PC-9 (cell line): ENCODE results near the gene MYOM1. TPM values are rescaled to one million over a fixed set of nuclear protein-coding genes. Genes with fewer than 3 reads are reported as not detected.

Source experiments
- BruUV-seq: library from RNA; stranded (reverse); fragments of 400-500 nt; replicated peaks from 2 replicates; lab custom pipeline; 2021; lab: Mats Ljungman, UMichigan
- CTCF ChIA-PET: fragments of 300-600 bp; sonication (Branson Sonifier 250); formaldehyde crosslinking; loops from one replicate; lab custom pipeline; 2022; ENCODE audit warnings: antibody characterized with exemption; lab: Charles Lee
- POLR2A ChIA-PET: fragments of 300-600 bp; sonication (Branson Sonifier 250); formaldehyde crosslinking; loops from one replicate; lab custom pipeline; 2022; ENCODE audit warnings: antibody characterized with exemption; ENCODE audit not compliant: unreplicated experiment; lab: Charles Lee
- DNase-seq, 2 experiments: peaks; one replicate each; pipeline versions ENCODE4 v3.0.0 to v3.0.0-alpha.2; 2015 to 2022; ENCODE audit warnings: mixed read lengths in 1 of 2
- H2AFZ ChIP-seq: fragments of 200-600 bp; sonication (generic); 2 replicates; pipeline ENCODE4 v1.8.1; 2017; ENCODE audit warnings: antibody characterized with exemption
- H3F3A ChIP-seq: fragments of 200-600 bp; sonication (generic); 2 replicates; pipeline ENCODE4 v1.8.1; 2017; ENCODE audit warnings: antibody characterized with exemption, mild to moderate bottlenecking, low read depth; ENCODE audit not compliant: insufficient read depth
- H3K27ac ChIP-seq: fragments of 200-600 bp; sonication (generic); 2 replicates; pipeline ENCODE4 v1.6.1; 2016; ENCODE audit warnings: mixed run types
- H3K27me3 ChIP-seq: fragments of 200-600 bp; sonication (generic); 2 replicates; pipeline ENCODE4 v1.6.1; 2016; ENCODE audit warnings: low read depth, mixed run types; ENCODE audit not compliant: insufficient read depth
- H3K36me3 ChIP-seq: fragments of 200-600 bp; sonication (generic); 2 replicates; pipeline ENCODE4 v1.6.1; 2016; ENCODE audit warnings: low read depth, mixed run types
- H3K4me1 ChIP-seq: fragments of 200-600 bp; sonication (generic); replicated peaks from 2 replicates; pipeline ENCODE4 v1.6.1; 2016; ENCODE audit warnings: mixed run types; ENCODE audit not compliant: insufficient read depth
- H3K4me2 ChIP-seq: fragments of 200-600 bp; sonication (generic); 2 replicates; pipeline ENCODE4 v1.6.1; 2017; ENCODE audit warnings: mixed run types
- H3K4me3 ChIP-seq: fragments of 200-600 bp; sonication (generic); 2 replicates; pipeline ENCODE4 v1.6.1; 2016; ENCODE audit warnings: mixed run types
- H3K79me2 ChIP-seq: fragments of 200-600 bp; sonication (generic); 2 replicates; pipeline ENCODE4 v1.6.1; 2017; ENCODE audit warnings: low read depth, mixed run types
- H3K9me2 ChIP-seq: fragments of 200-600 bp; sonication (generic); 2 replicates; pipeline ENCODE4 v1.8.1; 2017; ENCODE audit warnings: mild to moderate bottlenecking; ENCODE audit not compliant: insufficient read depth
- H3K9me3 ChIP-seq: fragments of 200-600 bp; sonication (generic); 2 replicates; pipeline ENCODE4 v1.8.1; 2016; ENCODE audit warnings: low read depth; ENCODE audit not compliant: insufficient read depth
- H4K20me1 ChIP-seq: fragments of 200-600 bp; sonication (generic); 2 replicates; pipeline ENCODE4 v1.8.1; 2017; ENCODE audit not compliant: insufficient read depth
- CTCF ChIP-seq: fragments of 200-600 bp; sonication (generic); conservative IDR thresholded peaks from 2 replicates; pipeline ENCODE4 v1.6.1; 2017; ENCODE audit warnings: mixed run types, antibody characterized with exemption, mild to moderate bottlenecking, moderate library complexity
- EZH2 ChIP-seq: fragments of 200-600 bp; sonication (generic); IDR thresholded peaks from 2 replicates; pipeline ENCODE4 v1.8.0; 2017; ENCODE audit warnings: antibody characterized with exemption, low read depth
- intact Hi-C: fragments of 100-400 bp; cut with micrococcal nuclease; formaldehyde crosslinking; loops from one replicate; pipeline ENCODE4 v1.10.0; 2022; ENCODE audit not compliant: unreplicated experiment
- total RNA-seq: library from RNA; stranded (reverse); gene quantifications from 2 replicates; pipeline ENCODE4 v1.2.3, GENCODE V29; 2021

MYOM1 gene
- total RNA-seq, 1 experiment from 2014 or later: 1.3 TPM

- Histone ChIP-seq H3K4me1 (no peaks in the 10 kb centered on the region), H3K9me3 (no peaks in the 10 kb centered on the region), H4K20me1 (no peaks in the 10 kb centered on the region), H3K27ac (no peak overlapping the region), H3K4me3 (no peak overlapping the region), H3K36me3 (no peaks in the 10 kb centered on the region), H3F3A (no peaks in the 10 kb centered on the region; the same call in 1 of the 2 replicates), H3K79me2 (no peaks in the 10 kb centered on the region), H3K9me2 (no peaks in the 10 kb centered on the region), H3K27me3 (no peaks in the 10 kb centered on the region), H3K4me2 (no peak overlapping the region), H2AFZ (no peak overlapping the region)
- POLR2A ChIA-PET: no interaction called here
- DNase-seq: no peak
- TF ChIP-seq EZH2: no peak
- TF ChIP-seq CTCF: no peak
- BruUV-seq: no TSS peak
- intact Hi-C loops: no loop called here
- CTCF ChIA-PET: interaction anchor here (0.6 kb wide), 1 partner anchor 583 kb away, joined by 3 read pairs; no protein-coding TSS in a partner anchor
Observed at GRCh38 chr18:3081584-3081991, 138.2 kb downstream of the MYOM1 start.

GRCh38 chr18:3079653-3080052 is 140.1 kb downstream of the MYOM1 start:
- Histone ChIP-seq H3K9me2 (no peaks in the 10 kb centered on the region), H3K27me3 (no peaks in the 10 kb centered on the region), H3K27ac (no peak overlapping the region), H2AFZ (peak overlapping the region; percentile 33; the same call in 1 of the 2 replicates), H3K4me1 (no peaks in the 10 kb centered on the region), H4K20me1 (no peaks in the 10 kb centered on the region), H3K9me3 (no peaks in the 10 kb centered on the region), H3K36me3 (no peaks in the 10 kb centered on the region), H3K79me2 (no peaks in the 10 kb centered on the region), H3F3A (no peaks in the 10 kb centered on the region; the same call in 1 of the 2 replicates), H3K4me2 (no peak overlapping the region), H3K4me3 (no peak overlapping the region)
- BruUV-seq: no TSS peak
- intact Hi-C loops: no loop called here
- TF ChIP-seq EZH2 (no peak), CTCF (no peak)
- ChIA-PET CTCF (no interaction called here), POLR2A (interaction anchor here (0.6 kb wide), 1 partner anchor 10 kb away, joined by 14 read pairs; no protein-coding TSS in a partner anchor)
- no peak for DNase-seq

- DNase-seq: no peak
- no peak overlapping the region for H3K4me2 ChIP-seq
- ChIA-PET POLR2A (no interaction called here), CTCF (no interaction called here)
- H3K27ac ChIP-seq: no peak overlapping the region
- no peaks in the 10 kb centered on the region for H3K36me3 ChIP-seq
- no peaks in the 10 kb centered on the region for H3K27me3 ChIP-seq
- H3K9me2 ChIP-seq: no peaks in the 10 kb centered on the region
- 0 out of 2 replicates have a peak overlapping the region, but pooled peaks have one; percentile 16 for H2AFZ ChIP-seq
- no TSS peak for BruUV-seq
- no peak overlapping the region for H3K4me3 ChIP-seq
- H3F3A ChIP-seq: no peaks in the 10 kb centered on the region
- H3K4me1 ChIP-seq: no peaks in the 10 kb centered on the region
- H4K20me1 ChIP-seq: no peaks in the 10 kb centered on the region
- intact Hi-C loops: no loop called here
- TF ChIP-seq EZH2 (no peak), CTCF (no peak)
- H3K79me2 ChIP-seq: no peaks in the 10 kb centered on the region
- no peaks in the 10 kb centered on the region for H3K9me3 ChIP-seq
Observed at GRCh38 chr18:3075491-3075890, 144.3 kb downstream of the MYOM1 start.
